Measurements from ENCODE around the gene MINDY1.

The MINDY1 gene

GRCh38 chr1:151011154-151011850, 4.6 kb upstream of the MINDY1 start:
- DNase-seq = no peak

GRCh38 chr1:151010346-151010726, 3.6 kb upstream of the MINDY1 start:
- DNase-seq = no peak

- no peak for DNase-seq
Measured at GRCh38 chr1:151009674-151010345, 3.1 kb upstream of the MINDY1 start.

- no peak for DNase-seq
Measured at GRCh38 chr1:151009206-151009587, 2.5 kb upstream of the MINDY1 start.

GRCh38 chr1:151008244-151009205, 1.8 kb upstream of the MINDY1 start, which contains the start of gene PRUNE1:
Gene PRUNE1, plus strand, starts transcription at chr1:151008449. Its CDS starts 184 bp downstream, at chr1:151008633.
- peak; percentile 95 to 98 for DNase-seq

GRCh38 chr1:151007853-151008243, 1.1 kb upstream of the MINDY1 start:
- no peak for DNase-seq

GRCh38 chr1:151005729-151006319, 878 bp downstream of the MINDY1 start:
- DNase-seq = no peak

- DNase-seq = no peak
Measured at GRCh38 chr1:151003180-151003579, 3.5 kb downstream of the MINDY1 start.

GRCh38 chr1:151002611-151003010, 4.1 kb downstream of the MINDY1 start:
- no peak for DNase-seq

- peak in 1 of 2 donors; percentile 24 for DNase-seq
Measured at GRCh38 chr1:151002051-151002450, 4.7 kb downstream of the MINDY1 start.

GRCh38 chr1:151001602-151002001, 5.1 kb downstream of the MINDY1 start:
- peak; percentile 66 to 78 for DNase-seq

- DNase-seq = no peak
Measured at GRCh38 chr1:151000408-151000807, 6.3 kb downstream of the MINDY1 start.

GRCh38 chr1:150999926-151000325, 6.8 kb downstream of the MINDY1 start:
- DNase-seq = peak in 1 of 2 donors; percentile 40

GRCh38 chr1:150999051-150999674, 7.5 kb downstream of the MINDY1 start:
- peak; percentile 41 to 55 for DNase-seq

- DNase-seq = no peak
Measured at GRCh38 chr1:150997949-150998348, 8.8 kb downstream of the MINDY1 start.

GRCh38 chr1:150997126-150997872, 9.4 kb downstream of the MINDY1 start:
- no peak for DNase-seq

- peak in 1 of 2 donors; percentile 70 for DNase-seq
Measured at GRCh38 chr1:150995896-150996295, 10.8 kb downstream of the MINDY1 start.

- no peak for DNase-seq
Measured at GRCh38 chr1:150995460-150995859, 11.2 kb downstream of the MINDY1 start.

GRCh38 chr1:150994248-150994647, 12.5 kb downstream of the MINDY1 start:
- no peak for DNase-seq

GRCh38 chr1:150992626-150993025, 14.1 kb downstream of the MINDY1 start:
- no peak for DNase-seq

GRCh38 chr1:150987924-150988323, 18.8 kb downstream of the MINDY1 start:
- no peak for DNase-seq

Measured in inflammatory macrophage treated with lipopolysaccharide for 1 hour (primary cell).